ENCODE measurements around the gene NPIPB2.

The NPIPB2 gene

DNA sequence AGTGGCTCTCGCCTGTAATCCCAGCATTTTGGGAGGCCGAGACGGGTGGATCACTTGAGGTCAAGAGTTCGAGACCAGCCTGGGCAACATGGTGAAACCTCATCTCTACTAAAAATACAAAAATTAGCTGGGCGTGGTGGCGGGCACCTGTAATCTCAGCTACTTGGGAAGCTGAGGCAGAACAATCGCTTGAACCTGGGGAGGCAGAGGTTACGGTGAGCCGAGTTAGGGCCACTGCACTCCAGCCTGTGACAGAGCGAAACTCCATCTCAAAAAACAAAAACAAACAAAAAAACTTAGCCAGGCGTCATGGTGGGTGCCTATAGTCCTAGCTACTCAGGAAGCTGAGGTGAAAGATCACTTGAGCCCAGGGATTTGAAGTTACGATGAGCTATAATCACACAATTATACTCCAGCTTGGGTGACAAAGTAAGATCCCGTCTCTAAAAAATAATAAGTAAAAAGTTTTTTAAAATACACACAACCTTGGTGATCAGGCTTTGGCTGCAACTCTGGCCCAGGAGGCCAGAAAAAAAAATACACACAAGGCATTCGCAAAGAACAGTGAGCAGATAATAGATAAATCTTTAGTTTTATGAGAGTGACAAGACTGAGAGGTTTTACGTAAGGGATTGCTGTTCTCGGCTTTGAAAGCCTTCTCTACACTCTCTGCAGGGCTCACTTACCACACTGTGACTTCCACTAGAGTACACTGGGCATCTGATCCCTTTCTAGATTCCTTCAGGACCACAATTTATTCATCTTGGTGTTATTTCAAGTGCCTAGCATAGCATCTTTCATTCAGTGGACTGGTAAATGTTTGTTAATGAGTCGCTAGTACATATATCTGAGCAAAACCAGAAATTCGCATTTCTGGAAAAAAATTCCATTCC lies 31.9 kb downstream of the NPIPB2 start:
- H3K27ac ChIP-seq, result no peak overlapping the region
- DNase-seq (ENCODE audit: low read depth, low spot score), result no peak

- DNase-seq (ENCODE audit: low read depth, low spot score), result no peak
- H3K27ac ChIP-seq, result no peak overlapping the region
Measured at GRCh38 chr16:11907160-11907970, 34.5 kb downstream of the NPIPB2 start.

DNA sequence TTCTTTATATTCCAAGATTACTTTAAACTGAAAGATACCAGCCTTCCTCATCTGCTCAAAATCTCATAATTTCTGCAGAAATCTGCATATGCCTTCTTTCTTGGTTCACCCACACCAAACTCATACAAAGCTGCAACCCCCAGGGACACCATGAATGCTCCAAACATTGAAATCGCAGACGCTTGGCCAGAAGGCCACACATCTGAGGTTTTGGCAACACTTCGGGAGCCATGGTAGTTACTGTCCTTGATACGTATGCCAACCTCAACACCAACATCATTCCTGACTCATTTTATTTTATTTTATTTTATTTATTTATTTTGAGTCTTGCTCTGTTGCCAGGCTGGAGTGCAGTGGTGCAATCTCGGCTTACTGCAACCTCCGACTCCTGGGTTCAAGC lies 37.9 kb downstream of the NPIPB2 start:
- no peak overlapping the region for H3K27ac ChIP-seq
- no peak for DNase-seq (ENCODE audit: low read depth, low spot score)

- no peak overlapping the region for H3K27ac ChIP-seq
- no peak for DNase-seq (ENCODE audit: low read depth, low spot score)
Measured at GRCh38 chr16:11901091-11901490, 40.8 kb downstream of the NPIPB2 start.

GRCh38 chr16:11896486-11897176 lies 45.2 kb downstream of the NPIPB2 start:
- peak; percentile 20 for DNase-seq (ENCODE audit: low read depth, low spot score)
- peak overlapping the region; percentile 48 for H3K27ac ChIP-seq

DNA sequence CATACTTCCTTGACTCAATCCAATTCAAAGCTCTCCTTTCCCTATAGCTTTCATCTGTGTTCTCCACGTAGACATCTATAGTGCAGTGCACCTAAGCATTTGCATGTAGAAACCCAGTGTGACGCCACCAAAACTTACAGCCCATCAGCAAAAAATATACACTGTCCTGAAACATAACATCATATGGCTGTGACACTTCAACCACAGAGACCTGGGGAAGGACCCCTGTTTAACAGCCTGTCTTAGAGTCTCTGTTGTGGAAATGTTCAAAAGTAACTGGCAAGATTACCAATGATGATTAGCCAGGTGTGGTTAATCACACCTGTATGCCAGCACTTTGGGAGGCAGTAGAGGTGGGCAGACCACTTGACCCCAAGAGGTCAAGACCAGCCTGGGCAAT lies 48.3 kb downstream of the NPIPB2 start:
- H3K27ac ChIP-seq, result no peak overlapping the region
- DNase-seq (ENCODE audit: low read depth, low spot score), result no peak

DNA sequence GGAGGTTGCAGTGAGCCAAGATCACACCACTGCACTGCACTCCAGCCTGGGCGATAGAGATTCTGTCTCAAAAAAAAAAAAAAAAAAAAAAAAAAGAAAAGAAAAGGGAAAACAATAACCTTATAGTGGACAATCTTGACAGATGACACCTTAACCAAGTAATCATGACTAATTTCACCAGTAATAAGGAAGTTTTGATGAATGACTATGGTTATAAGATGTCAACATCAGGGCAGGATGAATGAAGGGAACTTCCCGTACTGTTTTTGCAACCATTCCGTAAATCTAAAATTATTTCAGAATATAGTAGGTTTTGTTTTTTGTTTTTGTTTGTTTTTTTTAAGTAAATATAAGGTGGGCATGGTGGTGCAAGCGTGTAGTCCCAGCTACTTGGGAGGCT lies 49.1 kb downstream of the NPIPB2 start:
- no peak overlapping the region for H3K27ac ChIP-seq
- DNase-seq (ENCODE audit: low read depth, low spot score), result no peak

GRCh38 chr16:11890231-11890965 lies 51.4 kb downstream of the NPIPB2 start:
- DNase-seq (ENCODE audit: low read depth, low spot score), result no peak
- no peak overlapping the region for H3K27ac ChIP-seq

DNA sequence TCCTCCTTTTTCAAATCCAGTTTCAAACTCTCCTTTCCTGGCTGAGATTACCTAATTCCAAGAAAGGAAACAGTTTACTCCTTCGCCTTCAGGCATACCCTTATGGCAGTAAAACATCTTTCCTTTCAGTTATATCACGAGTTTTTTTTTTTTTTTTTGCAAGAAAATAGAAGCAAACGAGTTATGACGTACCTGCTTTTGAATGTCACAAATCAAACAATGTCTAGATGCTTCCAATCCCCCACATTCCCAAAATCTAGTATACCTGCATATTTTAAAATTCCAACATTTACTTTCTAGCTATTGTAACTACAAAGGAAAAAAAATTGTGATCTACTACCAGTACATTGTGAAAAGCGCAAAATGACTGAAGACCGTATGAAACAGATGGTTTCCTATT lies 55.0 kb downstream of the NPIPB2 start:
- DNase-seq (ENCODE audit: low read depth, low spot score), result no peak
- no peak overlapping the region for H3K27ac ChIP-seq

GRCh38 chr16:11884035-11884434 lies 57.8 kb downstream of the NPIPB2 start:
- H3K27ac ChIP-seq, result no peak overlapping the region
- DNase-seq (ENCODE audit: low read depth, low spot score), result no peak

GRCh38 chr16:11880007-11880406 lies 61.8 kb downstream of the NPIPB2 start:
- H3K27ac ChIP-seq, result peak overlapping the region; percentile 65
- no peak for DNase-seq (ENCODE audit: low read depth, low spot score)

- no peak overlapping the region for H3K27ac ChIP-seq
- no peak for DNase-seq (ENCODE audit: low read depth, low spot score)
Measured at GRCh38 chr16:11877374-11877773, 64.5 kb downstream of the NPIPB2 start.
